Middle frontal gyrus (tissue), 1 donor: ENCODE data around the gene ANO6.

Source experiments
- DNase-seq: peaks from one replicate; pipeline ENCODE4 v3.0.0-alpha.2; 2015; ENCODE audit warnings: low spot score; ENCODE audit errors: extremely low spot score

Gene ANO6

GRCh38 chr12:45400991-45401390, 185.1 kb downstream of the ANO6 start:
- DNase-seq: no peak

- DNase-seq: no peak
Observed at GRCh38 chr12:45402288-45402687, 186.4 kb downstream of the ANO6 start.

GRCh38 chr12:45406988-45407850, 191.3 kb downstream of the ANO6 start:
- no peak for DNase-seq

GRCh38 chr12:45407981-45408728, 192.3 kb downstream of the ANO6 start:
- DNase-seq: no peak

- no peak for DNase-seq
Observed at GRCh38 chr12:45408729-45409114, 192.8 kb downstream of the ANO6 start.

- DNase-seq: no peak
Observed at GRCh38 chr12:45409966-45410365, 194.1 kb downstream of the ANO6 start.

GRCh38 chr12:45411626-45412025, 195.7 kb downstream of the ANO6 start:
- DNase-seq: no peak

- DNase-seq: no peak
Observed at GRCh38 chr12:45415393-45415817, 199.5 kb downstream of the ANO6 start.

GRCh38 chr12:45416126-45416525, 200.2 kb downstream of the ANO6 start:
- DNase-seq: no peak

- no peak for DNase-seq
Observed at GRCh38 chr12:45418520-45418919, 202.6 kb downstream of the ANO6 start.

GRCh38 chr12:45419317-45419814, 203.5 kb downstream of the ANO6 start:
- no peak for DNase-seq

GRCh38 chr12:45421736-45422135, 205.8 kb downstream of the ANO6 start:
- no peak for DNase-seq

GRCh38 chr12:45423931-45424330, 208.0 kb downstream of the ANO6 start:
- no peak for DNase-seq

- no peak for DNase-seq
Observed at GRCh38 chr12:45425426-45425825, 209.5 kb downstream of the ANO6 start.

- DNase-seq: no peak
Observed at GRCh38 chr12:45426294-45426693, 210.4 kb downstream of the ANO6 start.

- DNase-seq: no peak
Observed at GRCh38 chr12:45427042-45427441, 211.1 kb downstream of the ANO6 start.

GRCh38 chr12:45429831-45430230, 213.9 kb downstream of the ANO6 start:
- no peak for DNase-seq

- no peak for DNase-seq
Observed at GRCh38 chr12:45431126-45431525, 215.2 kb downstream of the ANO6 start.

GRCh38 chr12:45432710-45433109, 216.8 kb downstream of the ANO6 start:
- no peak for DNase-seq

GRCh38 chr12:45433441-45433868, 217.6 kb downstream of the ANO6 start:
- no peak for DNase-seq

GRCh38 chr12:45434094-45434493, 218.2 kb downstream of the ANO6 start:
- no peak for DNase-seq

- no peak for DNase-seq
Observed at GRCh38 chr12:45435945-45436710, 220.2 kb downstream of the ANO6 start.
